ENCODE measurements around the gene OR12D1. TPM values are rescaled to one million over a fixed set of nuclear protein-coding genes. Genes with fewer than 3 reads are reported as not detected.

OR12D1 gene
- total RNA-seq, 1 experiment from 2014 or later = not detected

DNA sequence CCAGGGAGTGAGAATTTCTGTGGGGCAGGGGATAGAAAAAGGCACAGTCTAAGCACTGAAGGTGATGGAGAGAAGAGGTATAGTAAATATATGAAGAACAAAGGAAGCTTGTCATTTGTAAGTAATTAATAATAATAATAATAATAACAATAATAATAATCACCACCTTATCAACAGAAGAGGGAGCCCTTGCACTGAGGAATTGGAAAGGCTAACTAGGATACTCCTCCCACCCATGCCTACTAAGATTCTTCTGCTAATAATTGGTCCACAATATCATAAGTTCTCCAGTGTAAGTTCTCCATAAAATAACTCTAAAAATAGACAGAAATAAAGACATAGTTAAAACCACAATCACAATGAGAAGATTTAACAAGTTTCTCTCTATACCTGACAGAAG, 38.7 kb upstream of the OR12D1 start:
- no peak for TF ChIP-seq POLR2AphosphoS5 (IDR thresholded peaks at IDR 0.05; ENCODE audit: low read depth, low read length)
- no peak for TF ChIP-seq TCF7L2 (IDR thresholded peaks at IDR 0.05; ENCODE audit: borderline replicate concordance, extremely low read depth, insufficient read depth, insufficient read length)
- no peak for TF ChIP-seq SRF (IDR thresholded peaks at IDR 0.05; ENCODE audit: low read depth)
- TF ChIP-seq, protein P1, sequence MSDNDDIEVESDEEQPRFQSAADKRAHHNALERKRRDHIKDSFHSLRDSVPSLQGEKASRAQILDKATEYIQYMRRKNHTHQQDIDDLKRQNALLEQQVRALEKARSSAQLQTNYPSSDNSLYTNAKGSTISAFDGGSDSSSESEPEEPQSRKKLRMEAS (IDR thresholded peaks at IDR 0.05) = no peak
- no peak for TF ChIP-seq EZH2phosphoT487 (IDR thresholded peaks at IDR 0.05; ENCODE audit: borderline replicate concordance)
- TF ChIP-seq, protein P2, sequence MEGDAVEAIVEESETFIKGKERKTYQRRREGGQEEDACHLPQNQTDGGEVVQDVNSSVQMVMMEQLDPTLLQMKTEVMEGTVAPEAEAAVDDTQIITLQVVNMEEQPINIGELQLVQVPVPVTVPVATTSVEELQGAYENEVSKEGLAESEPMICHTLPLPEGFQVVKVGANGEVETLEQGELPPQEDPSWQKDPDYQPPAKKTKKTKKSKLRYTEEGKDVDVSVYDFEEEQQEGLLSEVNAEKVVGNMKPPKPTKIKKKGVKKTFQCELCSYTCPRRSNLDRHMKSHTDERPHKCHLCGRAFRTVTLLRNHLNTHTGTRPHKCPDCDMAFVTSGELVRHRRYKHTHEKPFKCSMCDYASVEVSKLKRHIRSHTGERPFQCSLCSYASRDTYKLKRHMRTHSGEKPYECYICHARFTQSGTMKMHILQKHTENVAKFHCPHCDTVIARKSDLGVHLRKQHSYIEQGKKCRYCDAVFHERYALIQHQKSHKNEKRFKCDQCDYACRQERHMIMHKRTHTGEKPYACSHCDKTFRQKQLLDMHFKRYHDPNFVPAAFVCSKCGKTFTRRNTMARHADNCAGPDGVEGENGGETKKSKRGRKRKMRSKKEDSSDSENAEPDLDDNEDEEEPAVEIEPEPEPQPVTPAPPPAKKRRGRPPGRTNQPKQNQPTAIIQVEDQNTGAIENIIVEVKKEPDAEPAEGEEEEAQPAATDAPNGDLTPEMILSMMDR (IDR thresholded peaks at IDR 0.05 in 2 of 3, conservative IDR thresholded peaks at IDR 0.05 in 1 of 3; ENCODE audit: borderline replicate concordance in 1 of 3, insufficient read depth in 1 of 3, low read depth in 2 of 3, low read length in 2 of 3) = peak in 2 of 3 experiments; percentile 17 to 49; a peak in 2 of 6 replicates
- no peak for TF ChIP-seq JUND (IDR thresholded peaks at IDR 0.05)
- TF ChIP-seq, protein P3, sequence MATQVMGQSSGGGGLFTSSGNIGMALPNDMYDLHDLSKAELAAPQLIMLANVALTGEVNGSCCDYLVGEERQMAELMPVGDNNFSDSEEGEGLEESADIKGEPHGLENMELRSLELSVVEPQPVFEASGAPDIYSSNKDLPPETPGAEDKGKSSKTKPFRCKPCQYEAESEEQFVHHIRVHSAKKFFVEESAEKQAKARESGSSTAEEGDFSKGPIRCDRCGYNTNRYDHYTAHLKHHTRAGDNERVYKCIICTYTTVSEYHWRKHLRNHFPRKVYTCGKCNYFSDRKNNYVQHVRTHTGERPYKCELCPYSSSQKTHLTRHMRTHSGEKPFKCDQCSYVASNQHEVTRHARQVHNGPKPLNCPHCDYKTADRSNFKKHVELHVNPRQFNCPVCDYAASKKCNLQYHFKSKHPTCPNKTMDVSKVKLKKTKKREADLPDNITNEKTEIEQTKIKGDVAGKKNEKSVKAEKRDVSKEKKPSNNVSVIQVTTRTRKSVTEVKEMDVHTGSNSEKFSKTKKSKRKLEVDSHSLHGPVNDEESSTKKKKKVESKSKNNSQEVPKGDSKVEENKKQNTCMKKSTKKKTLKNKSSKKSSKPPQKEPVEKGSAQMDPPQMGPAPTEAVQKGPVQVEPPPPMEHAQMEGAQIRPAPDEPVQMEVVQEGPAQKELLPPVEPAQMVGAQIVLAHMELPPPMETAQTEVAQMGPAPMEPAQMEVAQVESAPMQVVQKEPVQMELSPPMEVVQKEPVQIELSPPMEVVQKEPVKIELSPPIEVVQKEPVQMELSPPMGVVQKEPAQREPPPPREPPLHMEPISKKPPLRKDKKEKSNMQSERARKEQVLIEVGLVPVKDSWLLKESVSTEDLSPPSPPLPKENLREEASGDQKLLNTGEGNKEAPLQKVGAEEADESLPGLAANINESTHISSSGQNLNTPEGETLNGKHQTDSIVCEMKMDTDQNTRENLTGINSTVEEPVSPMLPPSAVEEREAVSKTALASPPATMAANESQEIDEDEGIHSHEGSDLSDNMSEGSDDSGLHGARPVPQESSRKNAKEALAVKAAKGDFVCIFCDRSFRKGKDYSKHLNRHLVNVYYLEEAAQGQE (IDR thresholded peaks at IDR 0.05; ENCODE audit: low read depth) = no peak
- TF ChIP-seq CBX3 (IDR thresholded peaks at IDR 0.05; ENCODE audit: low read depth) = no peak
- TF ChIP-seq RAD21 (IDR thresholded peaks at IDR 0.05; ENCODE audit: low read depth) = peak; percentile 58
- no TSS peak for BruUV-seq (replicated peaks)
- ChIA-PET RAD21 (ENCODE audit: low non-redundant PET in 1 of 2, low total read pairs in 2 of 2, uncharacterized antibody in 2 of 2, unreplicated experiment in 2 of 2) (interaction anchor here in 1 of 2 experiments (0.6 kb wide), 1 partner anchor 214 kb away, joined by 3 read pairs; no protein-coding TSS in a partner anchor), POLR2A (no interaction called here), CTCF (interaction anchor here (0.9 to 3.0 kb wide), 9 partner anchors 8 to 321 kb away, joined by 3 to 40 read pairs (median 4); no protein-coding TSS in a partner anchor)
- ATAC-seq (peak; percentile 73; the same call in 1 of the 2 replicates), DNase-seq (ENCODE audit: low read depth, low spot score) (peak; percentile 19)
- Histone ChIP-seq H3K27ac (ENCODE audit: low read depth, low read length) (no peak overlapping the region), H3K9ac (ENCODE audit: low read length) (no peak overlapping the region), H3K4me2 (ENCODE audit: low read length) (no peak overlapping the region), H2AFZ (ENCODE audit: low read depth, low read length, poor library complexity, severe bottlenecking) (peak overlapping the region; percentile 87), H3K4me1 (ENCODE audit: control insufficient read depth in 1 of 2, insufficient read depth in 2 of 2, low read length in 2 of 2) (no peaks in the 10 kb centered on the region), H3K4me3 (replicated peaks in 1 of 2; ENCODE audit: low read depth in 1 of 2, low read length in 2 of 2) (no peak overlapping the region), H3K9me3 (ENCODE audit: control insufficient read depth in 1 of 2, insufficient read depth in 1 of 2, low read depth in 1 of 2, low read length in 2 of 2) (no peaks in the 10 kb centered on the region), H3K36me3 (ENCODE audit: control insufficient read depth in 1 of 2, insufficient read depth in 2 of 2, low read length in 2 of 2) (no peaks in the 10 kb centered on the region), H3K79me2 (ENCODE audit: insufficient read depth, low read length) (no peaks in the 10 kb centered on the region), H3K27me3 (ENCODE audit: insufficient read depth, low read length) (no peaks in the 10 kb centered on the region), H4K20me1 (ENCODE audit: insufficient read depth) (no peaks in the 10 kb centered on the region), H3K9me2 (ENCODE audit: insufficient read depth) (no peaks in the 10 kb centered on the region)
- intact Hi-C loops (cut with micrococcal nuclease) = loop anchor here (1.0 to 5.0 kb wide), 3 partner anchors 213 to 321 kb away; no protein-coding TSS in a partner anchor

All from HCT116 (cell line).